ENCODE measurements around the gene ABHD2. TPM values are rescaled to one million over a fixed set of nuclear protein-coding genes. Genes with fewer than 3 reads are reported as not detected.

ABHD2 gene
- total and polyA plus RNA-seq, 4 donors = 11.7 to 200 (median 59.3) TPM

GRCh38 chr15:89070197-89071124 is 17.8 kb upstream of the ABHD2 start:
- Histone ChIP-seq H3K27me3 (ENCODE audit: control insufficient read depth in 3 of 3, insufficient read depth in 3 of 3, low read length in 2 of 3) (no peaks in the 10 kb centered on the region), H3K9me3 (ENCODE audit: control insufficient read depth in 4 of 4, insufficient read depth in 3 of 4, low read length in 3 of 4) (peaks cover 0 to 14% (median 4%) of the 10 kb centered on the region in 4 donors), H3K9ac (ENCODE audit: insufficient read depth in 1 of 2, low read length in 2 of 2) (no peak overlapping the region), H3K27ac (ENCODE audit: low read depth in 1 of 2, low read length in 1 of 2) (peak overlapping the region in 1 of 2 donors; percentile 73), H3K36me3 (ENCODE audit: control insufficient read depth in 4 of 4, insufficient read depth in 4 of 4, low read length in 4 of 4) (no peaks in the 10 kb centered on the region), H3K4me1 (ENCODE audit: control insufficient read depth in 5 of 5, insufficient read depth in 5 of 5, low read length in 5 of 5) (no peaks in the 10 kb centered on the region), H3K4me3 (no peak overlapping the region)
- DNase-seq (no peak), ATAC-seq (ENCODE audit: insufficient read depth, low FRiP score) (peak; percentile 73)
- no peak for TF ChIP-seq CTCF (IDR thresholded peaks at IDR 0.05; ENCODE audit: control extremely low read depth, extremely low read depth)
- 81 to 85% methylated on average over 7 of the region's 7 CpGs for WGBS, 2 donors

DNA sequence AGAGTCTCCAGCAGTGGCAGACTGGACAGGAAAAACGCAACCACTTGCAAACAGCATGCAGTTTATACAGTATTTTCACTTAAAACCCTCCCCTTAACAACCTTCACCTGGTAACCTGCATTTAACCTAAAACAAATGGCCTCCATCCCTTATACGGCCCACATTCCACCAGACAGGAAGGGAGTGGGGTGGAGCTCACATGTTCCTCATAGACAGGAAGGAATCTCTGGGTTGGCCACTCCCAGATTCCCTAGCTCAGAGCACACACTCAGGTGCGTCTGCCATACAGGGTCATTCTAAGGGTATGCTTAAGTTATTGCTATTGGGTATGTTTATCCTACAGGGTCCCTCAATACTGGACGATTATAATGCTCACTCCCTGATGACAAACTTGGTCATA is 16.8 kb upstream of the ABHD2 start:
- peaks cover 0 to 14% (median 4%) of the 10 kb centered on the region in 4 donors for H3K9me3 ChIP-seq (ENCODE audit: control insufficient read depth in 4 of 4, insufficient read depth in 3 of 4, low read length in 3 of 4)
- DNase-seq (no peak), ATAC-seq (ENCODE audit: insufficient read depth, low FRiP score) (no peak)
- no peak overlapping the region for H3K4me3 ChIP-seq
- H3K4me1 ChIP-seq (ENCODE audit: control insufficient read depth in 5 of 5, insufficient read depth in 5 of 5, low read length in 5 of 5) = no peaks in the 10 kb centered on the region
- no peak overlapping the region for H3K27ac ChIP-seq (ENCODE audit: low read depth in 1 of 2, low read length in 1 of 2)
- H3K9ac ChIP-seq (ENCODE audit: insufficient read depth in 1 of 2, low read length in 2 of 2) = no peak overlapping the region
- no peaks in the 10 kb centered on the region for H3K36me3 ChIP-seq (ENCODE audit: control insufficient read depth in 4 of 4, insufficient read depth in 4 of 4, low read length in 4 of 4)
- H3K27me3 ChIP-seq (ENCODE audit: control insufficient read depth in 3 of 3, insufficient read depth in 3 of 3, low read length in 2 of 3) = no peaks in the 10 kb centered on the region
- no peak for TF ChIP-seq CTCF (IDR thresholded peaks at IDR 0.05; ENCODE audit: control extremely low read depth, extremely low read depth)
- 49 to 56% methylated on average over 4 of the region's 4 CpGs for WGBS, 2 donors

GRCh38 chr15:89072277-89072869 is 15.9 kb upstream of the ABHD2 start:
- Histone ChIP-seq H3K27me3 (ENCODE audit: control insufficient read depth in 3 of 3, insufficient read depth in 3 of 3, low read length in 2 of 3) (no peaks in the 10 kb centered on the region), H3K9ac (ENCODE audit: insufficient read depth in 1 of 2, low read length in 2 of 2) (no peak overlapping the region), H3K9me3 (ENCODE audit: control insufficient read depth in 4 of 4, insufficient read depth in 3 of 4, low read length in 3 of 4) (peaks cover 0 to 7% (median 2%) of the 10 kb centered on the region in 4 donors), H3K4me1 (ENCODE audit: control insufficient read depth in 5 of 5, insufficient read depth in 5 of 5, low read length in 5 of 5) (no peaks in the 10 kb centered on the region), H3K27ac (ENCODE audit: low read depth in 1 of 2, low read length in 1 of 2) (no peak overlapping the region), H3K36me3 (ENCODE audit: control insufficient read depth in 4 of 4, insufficient read depth in 4 of 4, low read length in 4 of 4) (no peaks in the 10 kb centered on the region), H3K4me3 (no peak overlapping the region)
- DNase-seq (no peak), ATAC-seq (ENCODE audit: insufficient read depth, low FRiP score) (no peak)
- WGBS, 2 donors = 42 to 68% methylated on average over 3 of the region's 3 CpGs
- no peak for TF ChIP-seq CTCF (IDR thresholded peaks at IDR 0.05; ENCODE audit: control extremely low read depth, extremely low read depth)

Measured in lung (tissue), 12 donors.